Kidney (tissue), 14 donors: ENCODE results near the gene BMERB1. TPM values are rescaled to one million over a fixed set of nuclear protein-coding genes. Genes with fewer than 3 reads are reported as not detected.

ENCODE experiments used
- DNase-seq, 5 donors: peaks; one replicate each; pipeline ENCODE4 v3.0.0-alpha.2; 2013 to 2020
- FAIRE-seq: peaks from 2 replicates; lab custom pipeline; 2012; peaks lifted over from hg19 to GRCh38; lab: Jason Lieb, UNC
- H3K27ac ChIP-seq, 2 donors: one replicate each; pipeline ENCODE4 v1.7.0; 2013; ENCODE audit warnings: low read depth in 2 of 2, low read length in 2 of 2, inconsistent platforms in 1 of 2
- H3K27me3 ChIP-seq: one replicate; pipeline ENCODE4 v1.7.1; 2013; ENCODE audit warnings: low read length, inconsistent platforms; ENCODE audit not compliant: control insufficient read depth, insufficient read depth
- H3K36me3 ChIP-seq, 3 donors: one replicate each; pipeline versions ENCODE4 v1.7.0 to v1.7.1; 2013; ENCODE audit warnings: low read length in 3 of 3, control low read depth in 1 of 3, inconsistent platforms in 1 of 3; ENCODE audit not compliant: insufficient read depth in 3 of 3, control insufficient read depth in 2 of 3
- H3K4me1 ChIP-seq, 3 donors: one replicate each; pipeline versions ENCODE4 v1.7.0 to v1.7.1; 2013; ENCODE audit warnings: low read length in 3 of 3, inconsistent platforms in 1 of 3, low read depth in 1 of 3; ENCODE audit not compliant: control insufficient read depth in 2 of 3, insufficient read depth in 2 of 3
- H3K4me3 ChIP-seq, 3 donors: one replicate each; pipeline versions ENCODE4 v1.7.0 to v1.8.1; 2013; ENCODE audit warnings: low read length in 3 of 3, control low read depth in 1 of 3, inconsistent platforms in 1 of 3
- H3K9ac ChIP-seq, 3 donors: one replicate each; pipeline versions ENCODE4 v1.7.0 to v1.7.1; 2013; ENCODE audit warnings: low read length in 3 of 3, control low read depth in 1 of 3, inconsistent platforms in 1 of 3
- H3K9me3 ChIP-seq, 3 donors: one replicate each; pipeline versions ENCODE4 v1.7.0 to v1.7.1; 2013; ENCODE audit warnings: low read length in 3 of 3, control low read depth in 1 of 3, inconsistent platforms in 1 of 3; ENCODE audit not compliant: control insufficient read depth in 2 of 3, insufficient read depth in 1 of 3
- intact Hi-C: fragments of 100-400 bp; cut with DNase I; formaldehyde crosslinking; loops from one replicate; pipeline ENCODE4 v1.11.1; 2022
- polyA plus RNA-seq: library from polyadenylated mRNA; stranded (reverse); fragments of 350-450 nt; fragmentation: Illumina TruSeq; extraction: RNeasy Lipid Tissue Mini Kit (QIAGEN cat#74804); gene quantifications from one replicate; pipeline ENCODE4 v1.2.3, GENCODE V29; 2014; ENCODE audit warnings: low read depth, low replicate concordance; ENCODE audit not compliant: insufficient read depth
- total RNA-seq: library from RNA; stranded (reverse); fragmentation: NEBNext Ultra II Directional; extraction: Animal tissue kit (Norgen Biotek cat#: 25700); gene quantifications from one replicate; pipeline ENCODE4 v1.2.1, GENCODE V29; 2021
- TF ChIP-seq, protein P1 (sequence below): IDR thresholded peaks from 3 replicates; pipeline ENCODE4 v1.5.1; 2012; ENCODE audit warnings: mild to moderate bottlenecking, moderate library complexity, borderline replicate concordance; ENCODE audit not compliant: insufficient read depth; ENCODE audit errors: extremely low read depth
- donor health status: control.
- donor health status: control.
- donor health status: control.
- donor health status: control.
- donor health status: control.
- donor health status: DM: yes; HTN: yes; CAD: no.
- donor health status: Normal renal cell carcinoma (clear cell type).

BMERB1 gene
- total and polyA plus RNA-seq, 2 donors from 2014 or later, result 33.4 to 48.8 TPM

DNA sequence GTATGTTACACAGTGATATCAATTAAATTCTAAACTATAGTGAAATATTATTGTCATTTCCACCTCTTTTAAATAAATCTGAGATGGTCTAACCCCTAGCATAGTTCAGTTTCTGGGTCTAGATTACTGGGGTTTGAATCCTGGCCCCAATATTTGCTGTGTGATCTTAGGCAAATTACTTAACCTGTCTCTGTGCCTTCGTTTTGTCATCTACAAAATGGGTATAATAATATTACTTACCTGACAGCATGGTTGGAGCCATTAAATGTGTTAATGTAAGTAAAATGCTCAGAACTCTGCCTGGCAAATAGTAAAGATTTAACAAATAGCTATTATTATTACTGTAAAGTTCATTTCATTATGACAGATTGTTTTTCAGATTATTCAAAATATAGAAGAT lies 52.3 kb downstream of the BMERB1 start:
- H3K27me3 ChIP-seq, result no peaks in the 10 kb centered on the region
- no peak overlapping the region for H3K4me3 ChIP-seq
- TF ChIP-seq, protein P1, sequence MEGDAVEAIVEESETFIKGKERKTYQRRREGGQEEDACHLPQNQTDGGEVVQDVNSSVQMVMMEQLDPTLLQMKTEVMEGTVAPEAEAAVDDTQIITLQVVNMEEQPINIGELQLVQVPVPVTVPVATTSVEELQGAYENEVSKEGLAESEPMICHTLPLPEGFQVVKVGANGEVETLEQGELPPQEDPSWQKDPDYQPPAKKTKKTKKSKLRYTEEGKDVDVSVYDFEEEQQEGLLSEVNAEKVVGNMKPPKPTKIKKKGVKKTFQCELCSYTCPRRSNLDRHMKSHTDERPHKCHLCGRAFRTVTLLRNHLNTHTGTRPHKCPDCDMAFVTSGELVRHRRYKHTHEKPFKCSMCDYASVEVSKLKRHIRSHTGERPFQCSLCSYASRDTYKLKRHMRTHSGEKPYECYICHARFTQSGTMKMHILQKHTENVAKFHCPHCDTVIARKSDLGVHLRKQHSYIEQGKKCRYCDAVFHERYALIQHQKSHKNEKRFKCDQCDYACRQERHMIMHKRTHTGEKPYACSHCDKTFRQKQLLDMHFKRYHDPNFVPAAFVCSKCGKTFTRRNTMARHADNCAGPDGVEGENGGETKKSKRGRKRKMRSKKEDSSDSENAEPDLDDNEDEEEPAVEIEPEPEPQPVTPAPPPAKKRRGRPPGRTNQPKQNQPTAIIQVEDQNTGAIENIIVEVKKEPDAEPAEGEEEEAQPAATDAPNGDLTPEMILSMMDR, result no peak
- intact Hi-C loops, result no loop called here
- H3K9ac ChIP-seq, result no peak overlapping the region
- FAIRE-seq, result no peak
- DNase-seq, result no peak
- no peaks in the 10 kb centered on the region for H3K36me3 ChIP-seq
- peaks cover 0 to 5% (median 0%) of the 10 kb centered on the region in 3 donors for H3K4me1 ChIP-seq
- no peak overlapping the region for H3K27ac ChIP-seq
- no peaks in the 10 kb centered on the region for H3K9me3 ChIP-seq

DNA sequence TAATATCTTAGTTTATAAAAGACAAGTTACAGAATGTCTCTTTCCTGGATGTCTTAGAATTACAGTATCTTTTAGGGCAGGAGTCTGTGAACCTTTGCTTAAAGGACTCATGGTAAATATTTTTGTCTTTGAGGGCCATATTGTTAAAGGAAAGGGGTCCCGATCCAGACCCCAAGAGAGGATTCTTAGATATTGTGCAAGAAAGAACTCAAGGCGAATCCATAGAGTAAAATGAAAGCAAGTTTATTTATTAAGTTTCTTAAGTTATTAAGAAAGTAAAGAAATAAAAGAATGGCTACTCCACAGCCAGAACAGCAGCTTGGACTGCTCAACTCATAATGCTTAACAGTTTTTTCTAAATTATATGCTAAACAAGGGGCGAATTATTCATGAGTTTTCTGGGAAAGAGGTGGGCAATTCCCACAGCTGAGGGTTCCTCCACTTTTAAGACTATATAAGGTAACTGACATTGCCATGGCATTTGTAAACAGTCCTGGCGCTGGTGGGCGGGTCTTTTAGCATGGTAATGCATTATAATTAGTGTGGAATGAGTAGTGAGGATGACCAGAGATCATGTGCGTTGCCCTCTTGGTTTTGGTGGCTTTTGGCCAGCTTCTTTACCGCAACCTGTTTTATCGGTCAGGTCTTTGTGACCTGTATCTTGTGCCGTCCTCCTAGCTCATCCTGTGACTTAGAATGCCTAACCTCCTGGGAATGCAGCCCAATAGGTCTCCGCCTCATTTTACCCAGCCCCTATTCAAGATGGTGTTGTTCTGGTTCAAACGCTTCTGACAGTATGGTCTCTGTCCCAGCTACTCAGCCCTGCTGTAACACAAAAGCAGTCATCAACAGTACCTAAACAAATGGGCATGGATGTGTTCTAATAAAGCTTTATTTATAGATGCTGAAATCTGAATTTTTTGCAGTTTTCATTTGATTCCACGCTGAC lies 53.2 kb downstream of the BMERB1 start:
- Histone ChIP-seq H3K36me3 (no peaks in the 10 kb centered on the region), H3K4me3 (no peak overlapping the region), H3K9me3 (no peaks in the 10 kb centered on the region), H3K27me3 (no peaks in the 10 kb centered on the region), H3K9ac (no peak overlapping the region), H3K4me1 (no peaks in the 10 kb centered on the region), H3K27ac (no peak overlapping the region)
- intact Hi-C loops, result no loop called here
- TF ChIP-seq, protein P1, result no peak
- FAIRE-seq (no peak), DNase-seq (no peak)

DNA sequence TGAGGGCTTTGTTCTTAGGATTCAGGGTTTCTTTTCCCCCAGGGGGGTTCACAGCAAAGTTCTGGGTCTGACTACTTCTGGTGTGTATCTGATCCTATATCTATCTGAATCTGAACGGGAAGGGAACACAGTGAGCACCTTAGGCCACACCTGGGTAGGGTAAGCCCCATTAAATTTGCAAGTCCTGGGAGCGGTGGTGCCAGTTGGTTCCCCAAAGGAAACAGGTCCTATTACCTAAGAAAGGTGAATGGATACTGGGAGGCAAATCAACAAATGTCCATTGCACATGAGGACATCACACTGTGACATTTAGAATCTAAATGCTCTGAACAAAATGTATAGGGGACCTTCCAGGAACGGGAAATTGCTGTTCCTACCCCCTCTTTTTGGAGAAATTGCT lies 54.6 kb downstream of the BMERB1 start:
- no peak overlapping the region for H3K9ac ChIP-seq
- no peak overlapping the region for H3K4me3 ChIP-seq
- H3K36me3 ChIP-seq, result no peaks in the 10 kb centered on the region
- H3K4me1 ChIP-seq, result no peaks in the 10 kb centered on the region
- H3K27ac ChIP-seq, result peak overlapping the region; percentile 12 to 61
- H3K27me3 ChIP-seq, result no peaks in the 10 kb centered on the region
- no peaks in the 10 kb centered on the region for H3K9me3 ChIP-seq
- TF ChIP-seq, protein P1, result no peak
- FAIRE-seq, result no peak
- intact Hi-C loops, result no loop called here
- no peak for DNase-seq
